ENCODE results near the gene SIGLEC11. TPM values are rescaled to one million over a fixed set of nuclear protein-coding genes. Genes with fewer than 3 reads are reported as not detected.

The SIGLEC11 gene
- total and polyA plus RNA-seq, 4 donors: 0.49 to 8.9 (median 3.3) TPM

DNA sequence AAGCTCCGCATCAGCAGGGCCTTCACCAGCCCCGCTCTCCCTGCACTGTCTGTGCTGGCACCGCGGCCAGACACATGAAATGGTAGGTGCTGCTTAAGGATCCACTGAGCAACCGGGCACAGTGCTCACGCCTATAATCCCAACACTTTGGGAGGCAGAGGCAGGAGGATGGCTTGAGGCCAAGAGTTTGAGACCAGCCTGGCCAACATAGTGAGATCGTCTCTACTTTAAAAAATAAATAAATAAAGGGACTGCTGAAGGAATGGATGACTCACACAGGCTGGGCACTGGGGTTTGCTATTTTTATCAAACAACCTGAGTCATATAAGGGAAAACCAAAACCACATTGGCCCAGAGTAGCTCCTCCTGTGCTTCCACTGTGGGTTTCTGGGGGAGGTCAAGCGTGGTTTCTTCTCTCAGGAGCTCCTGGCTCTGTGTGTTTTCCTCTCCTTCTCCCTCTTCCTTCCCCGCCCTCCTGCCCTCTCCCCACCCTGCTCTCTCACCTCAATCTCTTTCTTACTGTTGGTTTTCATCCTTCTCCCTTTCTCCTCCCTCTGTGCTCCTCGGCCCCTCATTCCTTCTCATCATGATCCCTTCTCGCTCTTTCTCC lies 42.9 kb upstream of the SIGLEC11 start (continued):
- TF ChIP-seq, protein P1, sequence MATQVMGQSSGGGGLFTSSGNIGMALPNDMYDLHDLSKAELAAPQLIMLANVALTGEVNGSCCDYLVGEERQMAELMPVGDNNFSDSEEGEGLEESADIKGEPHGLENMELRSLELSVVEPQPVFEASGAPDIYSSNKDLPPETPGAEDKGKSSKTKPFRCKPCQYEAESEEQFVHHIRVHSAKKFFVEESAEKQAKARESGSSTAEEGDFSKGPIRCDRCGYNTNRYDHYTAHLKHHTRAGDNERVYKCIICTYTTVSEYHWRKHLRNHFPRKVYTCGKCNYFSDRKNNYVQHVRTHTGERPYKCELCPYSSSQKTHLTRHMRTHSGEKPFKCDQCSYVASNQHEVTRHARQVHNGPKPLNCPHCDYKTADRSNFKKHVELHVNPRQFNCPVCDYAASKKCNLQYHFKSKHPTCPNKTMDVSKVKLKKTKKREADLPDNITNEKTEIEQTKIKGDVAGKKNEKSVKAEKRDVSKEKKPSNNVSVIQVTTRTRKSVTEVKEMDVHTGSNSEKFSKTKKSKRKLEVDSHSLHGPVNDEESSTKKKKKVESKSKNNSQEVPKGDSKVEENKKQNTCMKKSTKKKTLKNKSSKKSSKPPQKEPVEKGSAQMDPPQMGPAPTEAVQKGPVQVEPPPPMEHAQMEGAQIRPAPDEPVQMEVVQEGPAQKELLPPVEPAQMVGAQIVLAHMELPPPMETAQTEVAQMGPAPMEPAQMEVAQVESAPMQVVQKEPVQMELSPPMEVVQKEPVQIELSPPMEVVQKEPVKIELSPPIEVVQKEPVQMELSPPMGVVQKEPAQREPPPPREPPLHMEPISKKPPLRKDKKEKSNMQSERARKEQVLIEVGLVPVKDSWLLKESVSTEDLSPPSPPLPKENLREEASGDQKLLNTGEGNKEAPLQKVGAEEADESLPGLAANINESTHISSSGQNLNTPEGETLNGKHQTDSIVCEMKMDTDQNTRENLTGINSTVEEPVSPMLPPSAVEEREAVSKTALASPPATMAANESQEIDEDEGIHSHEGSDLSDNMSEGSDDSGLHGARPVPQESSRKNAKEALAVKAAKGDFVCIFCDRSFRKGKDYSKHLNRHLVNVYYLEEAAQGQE (IDR thresholded peaks at IDR 0.05): no peak
- TF ChIP-seq RXRA (IDR thresholded peaks at IDR 0.05) (no peak), FOXA2 (IDR thresholded peaks at IDR 0.05) (no peak), RAD21 (IDR thresholded peaks at IDR 0.05) (no peak)
- TF ChIP-seq, protein P2, sequence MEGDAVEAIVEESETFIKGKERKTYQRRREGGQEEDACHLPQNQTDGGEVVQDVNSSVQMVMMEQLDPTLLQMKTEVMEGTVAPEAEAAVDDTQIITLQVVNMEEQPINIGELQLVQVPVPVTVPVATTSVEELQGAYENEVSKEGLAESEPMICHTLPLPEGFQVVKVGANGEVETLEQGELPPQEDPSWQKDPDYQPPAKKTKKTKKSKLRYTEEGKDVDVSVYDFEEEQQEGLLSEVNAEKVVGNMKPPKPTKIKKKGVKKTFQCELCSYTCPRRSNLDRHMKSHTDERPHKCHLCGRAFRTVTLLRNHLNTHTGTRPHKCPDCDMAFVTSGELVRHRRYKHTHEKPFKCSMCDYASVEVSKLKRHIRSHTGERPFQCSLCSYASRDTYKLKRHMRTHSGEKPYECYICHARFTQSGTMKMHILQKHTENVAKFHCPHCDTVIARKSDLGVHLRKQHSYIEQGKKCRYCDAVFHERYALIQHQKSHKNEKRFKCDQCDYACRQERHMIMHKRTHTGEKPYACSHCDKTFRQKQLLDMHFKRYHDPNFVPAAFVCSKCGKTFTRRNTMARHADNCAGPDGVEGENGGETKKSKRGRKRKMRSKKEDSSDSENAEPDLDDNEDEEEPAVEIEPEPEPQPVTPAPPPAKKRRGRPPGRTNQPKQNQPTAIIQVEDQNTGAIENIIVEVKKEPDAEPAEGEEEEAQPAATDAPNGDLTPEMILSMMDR (IDR thresholded peaks at IDR 0.05; ENCODE audit: low read depth, low read length, missing input control): no peak

DNA sequence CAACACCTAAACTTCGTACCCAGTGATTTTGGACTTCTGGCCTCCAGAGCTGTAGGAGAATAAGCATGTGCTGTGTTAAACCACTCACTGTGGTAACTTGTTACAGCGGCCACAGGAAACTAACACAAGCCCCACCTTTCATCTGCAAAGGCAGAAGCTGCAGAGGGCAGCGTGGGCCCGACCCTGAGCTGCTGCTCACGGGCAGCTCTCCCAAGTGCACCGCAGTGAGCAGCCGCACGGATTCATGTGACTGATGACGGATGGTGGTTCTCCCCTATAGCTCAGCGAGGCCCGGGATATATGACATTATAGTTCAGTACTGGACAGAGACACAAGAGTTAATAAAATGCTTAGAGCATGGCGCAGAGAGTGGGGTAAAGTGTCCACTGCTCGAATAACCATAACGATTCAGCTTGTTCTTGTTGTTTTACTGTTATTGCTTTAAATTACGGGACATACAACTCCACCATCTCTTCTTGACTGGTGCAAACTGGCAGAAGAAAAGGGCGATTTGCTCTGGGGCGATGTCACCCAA lies 42.3 kb upstream of the SIGLEC11 start:
- Histone ChIP-seq H3K9ac (ENCODE audit: low read depth in 1 of 2, low read length in 2 of 2) (no peak overlapping the region), H3K27ac (ENCODE audit: low read depth in 1 of 2, low read length in 2 of 2) (no peak overlapping the region), H3K9me3 (ENCODE audit: control insufficient read depth in 4 of 4, low read length in 3 of 4) (no peaks in the 10 kb centered on the region), H3K27me3 (ENCODE audit: control insufficient read depth in 4 of 4, insufficient read depth in 4 of 4, low read length in 3 of 4) (no peaks in the 10 kb centered on the region), H3K4me1 (ENCODE audit: control insufficient read depth in 4 of 4, insufficient read depth in 4 of 4, low read length in 3 of 4) (peaks cover 0 to 3% (median 0%) of the 10 kb centered on the region in 4 donors), H3K4me3 (ENCODE audit: low read depth in 1 of 3, low read length in 3 of 3) (no peak overlapping the region), H3K36me3 (ENCODE audit: control insufficient read depth in 4 of 4, insufficient read depth in 3 of 4, low read depth in 1 of 4, low read length in 3 of 4) (peaks cover 12 to 89% (median 50%) of the 10 kb centered on the region in 4 donors)
- DNase-seq (ENCODE audit: low spot score): no peak
- TF ChIP-seq TAF1 (conservative IDR thresholded peaks at IDR 0.05): no peak
- TF ChIP-seq, protein P3, sequence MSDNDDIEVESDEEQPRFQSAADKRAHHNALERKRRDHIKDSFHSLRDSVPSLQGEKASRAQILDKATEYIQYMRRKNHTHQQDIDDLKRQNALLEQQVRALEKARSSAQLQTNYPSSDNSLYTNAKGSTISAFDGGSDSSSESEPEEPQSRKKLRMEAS (IDR thresholded peaks at IDR 0.05): no peak
- TF ChIP-seq RXRA (IDR thresholded peaks at IDR 0.05): no peak
- TF ChIP-seq FOXA2 (IDR thresholded peaks at IDR 0.05): no peak
- TF ChIP-seq EGR1 (IDR thresholded peaks at IDR 0.05; ENCODE audit: low read depth in 2 of 2): no peak
- TF ChIP-seq HNF4G (IDR thresholded peaks at IDR 0.05): no peak
- TF ChIP-seq HNF4A (conservative IDR thresholded peaks at IDR 0.05): no peak
- TF ChIP-seq NR2F2 (IDR thresholded peaks at IDR 0.05): no peak
- no peak for TF ChIP-seq RAD21 (IDR thresholded peaks at IDR 0.05)
- TF ChIP-seq SP1 (IDR thresholded peaks at IDR 0.05): no peak
- 96% methylated on average over 17 of the region's 17 CpGs for WGBS

DNA sequence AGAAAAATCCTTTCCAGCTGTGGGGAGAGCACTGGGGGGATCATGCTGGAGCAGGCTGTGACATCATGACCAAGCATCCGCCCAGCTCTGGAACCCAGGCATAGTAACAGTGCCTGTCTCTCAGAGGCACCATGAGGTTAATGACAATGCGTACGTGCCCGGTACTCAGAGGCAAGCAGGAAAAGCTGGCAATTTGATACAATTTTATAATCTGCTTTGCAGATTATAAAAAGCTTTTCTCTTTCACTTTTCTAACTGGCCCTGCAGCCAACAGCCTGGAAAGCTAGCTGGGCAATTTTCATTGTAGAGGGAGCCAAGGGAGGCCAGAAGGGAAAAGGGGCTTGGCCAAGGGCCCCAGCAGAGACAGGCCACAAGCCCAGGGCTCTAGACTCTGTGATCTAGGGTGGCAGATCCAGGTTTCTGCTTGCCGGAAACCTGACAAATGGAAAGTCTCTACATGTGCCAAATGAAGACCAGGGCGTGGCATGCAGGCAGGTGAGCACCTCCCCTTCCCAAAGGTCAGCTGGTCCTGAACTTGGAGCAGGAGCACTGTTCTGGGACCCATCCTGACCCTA lies 41.5 kb upstream of the SIGLEC11 start:
- no peaks in the 10 kb centered on the region for H3K27me3 ChIP-seq (ENCODE audit: control insufficient read depth in 4 of 4, insufficient read depth in 4 of 4, low read length in 3 of 4)
- no peak overlapping the region for H3K9ac ChIP-seq (ENCODE audit: low read depth in 1 of 2, low read length in 2 of 2)
- H3K4me3 ChIP-seq (ENCODE audit: low read depth in 1 of 3, low read length in 3 of 3): no peak overlapping the region
- WGBS: 88% methylated on average over 6 of the region's 6 CpGs
- peaks cover 12 to 87% (median 43%) of the 10 kb centered on the region in 4 donors for H3K36me3 ChIP-seq (ENCODE audit: control insufficient read depth in 4 of 4, insufficient read depth in 3 of 4, low read depth in 1 of 4, low read length in 3 of 4)
- H3K27ac ChIP-seq (ENCODE audit: low read depth in 1 of 2, low read length in 2 of 2): no peak overlapping the region
- peaks cover 0 to 3% (median 0%) of the 10 kb centered on the region in 4 donors for H3K4me1 ChIP-seq (ENCODE audit: control insufficient read depth in 4 of 4, insufficient read depth in 4 of 4, low read length in 3 of 4)
- H3K9me3 ChIP-seq (ENCODE audit: control insufficient read depth in 4 of 4, low read length in 3 of 4): no peaks in the 10 kb centered on the region
- no peak for DNase-seq (ENCODE audit: low spot score)
- TF ChIP-seq, protein P4, sequence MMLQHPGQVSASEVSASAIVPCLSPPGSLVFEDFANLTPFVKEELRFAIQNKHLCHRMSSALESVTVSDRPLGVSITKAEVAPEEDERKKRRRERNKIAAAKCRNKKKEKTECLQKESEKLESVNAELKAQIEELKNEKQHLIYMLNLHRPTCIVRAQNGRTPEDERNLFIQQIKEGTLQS (IDR thresholded peaks at IDR 0.05): no peak
- no peak for TF ChIP-seq FOXA1 (IDR thresholded peaks at IDR 0.05)
- TF ChIP-seq YY1 (IDR thresholded peaks at IDR 0.05): no peak
- no peak for TF ChIP-seq FOXA2 (IDR thresholded peaks at IDR 0.05)
- TF ChIP-seq SP1 (IDR thresholded peaks at IDR 0.05): no peak
- TF ChIP-seq JUND (IDR thresholded peaks at IDR 0.05): no peak
- no peak for TF ChIP-seq HNF4G (IDR thresholded peaks at IDR 0.05)
- TF ChIP-seq, protein P5, sequence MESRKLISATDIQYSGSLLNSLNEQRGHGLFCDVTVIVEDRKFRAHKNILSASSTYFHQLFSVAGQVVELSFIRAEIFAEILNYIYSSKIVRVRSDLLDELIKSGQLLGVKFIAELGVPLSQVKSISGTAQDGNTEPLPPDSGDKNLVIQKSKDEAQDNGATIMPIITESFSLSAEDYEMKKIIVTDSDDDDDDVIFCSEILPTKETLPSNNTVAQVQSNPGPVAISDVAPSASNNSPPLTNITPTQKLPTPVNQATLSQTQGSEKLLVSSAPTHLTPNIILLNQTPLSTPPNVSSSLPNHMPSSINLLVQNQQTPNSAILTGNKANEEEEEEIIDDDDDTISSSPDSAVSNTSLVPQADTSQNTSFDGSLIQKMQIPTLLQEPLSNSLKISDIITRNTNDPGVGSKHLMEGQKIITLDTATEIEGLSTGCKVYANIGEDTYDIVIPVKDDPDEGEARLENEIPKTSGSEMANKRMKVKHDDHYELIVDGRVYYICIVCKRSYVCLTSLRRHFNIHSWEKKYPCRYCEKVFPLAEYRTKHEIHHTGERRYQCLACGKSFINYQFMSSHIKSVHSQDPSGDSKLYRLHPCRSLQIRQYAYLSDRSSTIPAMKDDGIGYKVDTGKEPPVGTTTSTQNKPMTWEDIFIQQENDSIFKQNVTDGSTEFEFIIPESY (IDR thresholded peaks at IDR 0.05): no peak
- TF ChIP-seq, protein P2 (IDR thresholded peaks at IDR 0.05; ENCODE audit: low read depth, low read length, missing input control): no peak
- no peak for TF ChIP-seq EGR1 (IDR thresholded peaks at IDR 0.05; ENCODE audit: low read depth in 2 of 2)
- TF ChIP-seq TAF1 (conservative IDR thresholded peaks at IDR 0.05): no peak

Measured in liver (tissue), 9 donors.